SW480 (cell line): Measurements from ENCODE around the gene POU3F1.
A peak's percentile ranks its signal among the peaks of the same experiment; 100 is the strongest.

Source experiments
- DNase-seq: peaks from one replicate; pipeline ENCODE4 v3.0.0-alpha.2; 2016; ENCODE audit warnings: low spot score

POU3F1 gene

GRCh38 chr1:38004284-38005108, 42.1 kb downstream of the POU3F1 start:
- DNase-seq: no peak

GRCh38 chr1:38003261-38004250, 43.0 kb downstream of the POU3F1 start:
- DNase-seq: no peak

DNA sequence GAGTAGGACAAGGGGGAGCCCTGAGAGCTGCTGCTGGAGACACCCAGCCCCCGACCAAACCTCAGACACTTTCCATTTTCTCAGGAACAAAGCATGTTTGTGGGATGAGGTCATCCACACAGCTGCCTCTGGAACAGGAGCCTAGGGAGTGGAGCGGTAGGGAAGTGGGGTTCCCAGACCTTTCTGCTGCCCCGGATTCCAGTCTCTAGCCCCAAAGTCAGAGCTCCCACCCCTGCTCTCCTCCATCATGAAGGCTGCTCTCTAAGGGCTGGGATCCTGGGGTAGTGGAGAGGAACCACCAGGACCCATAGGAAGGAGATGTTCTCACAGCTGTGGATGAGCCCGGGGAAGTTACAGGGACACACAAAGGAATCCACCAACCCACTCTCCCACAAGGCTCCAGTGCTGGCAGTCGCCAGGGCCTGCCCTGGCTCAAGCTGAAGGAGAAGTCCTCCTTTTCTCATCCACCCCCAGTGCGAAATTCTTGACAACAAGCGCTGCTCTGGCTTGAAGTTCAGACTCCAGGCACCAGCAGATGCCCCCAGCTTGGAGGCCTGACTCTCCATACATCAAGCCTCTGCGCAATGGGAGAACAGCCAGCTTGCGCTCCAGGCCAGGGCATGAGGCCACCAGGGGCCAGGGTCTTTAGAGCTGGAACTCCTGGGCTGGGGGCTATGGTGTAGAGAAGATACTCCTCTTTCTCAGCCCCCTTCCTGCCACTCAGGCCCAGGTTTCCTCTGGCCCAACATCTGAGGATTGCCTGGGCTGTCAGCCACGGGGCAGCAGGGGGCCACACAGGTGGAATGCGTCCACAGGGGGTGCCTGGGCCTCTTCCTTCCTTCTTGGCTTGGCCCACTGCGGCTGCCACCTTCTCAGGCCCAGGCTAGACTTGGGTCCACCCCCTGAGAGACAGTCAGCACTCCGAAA, 45.8 kb downstream of the POU3F1 start:
- no peak for DNase-seq

GRCh38 chr1:38000233-38000528, 46.4 kb downstream of the POU3F1 start:
- no peak for DNase-seq

GRCh38 chr1:37999430-38000232, 47.0 kb downstream of the POU3F1 start:
- no peak for DNase-seq

DNA sequence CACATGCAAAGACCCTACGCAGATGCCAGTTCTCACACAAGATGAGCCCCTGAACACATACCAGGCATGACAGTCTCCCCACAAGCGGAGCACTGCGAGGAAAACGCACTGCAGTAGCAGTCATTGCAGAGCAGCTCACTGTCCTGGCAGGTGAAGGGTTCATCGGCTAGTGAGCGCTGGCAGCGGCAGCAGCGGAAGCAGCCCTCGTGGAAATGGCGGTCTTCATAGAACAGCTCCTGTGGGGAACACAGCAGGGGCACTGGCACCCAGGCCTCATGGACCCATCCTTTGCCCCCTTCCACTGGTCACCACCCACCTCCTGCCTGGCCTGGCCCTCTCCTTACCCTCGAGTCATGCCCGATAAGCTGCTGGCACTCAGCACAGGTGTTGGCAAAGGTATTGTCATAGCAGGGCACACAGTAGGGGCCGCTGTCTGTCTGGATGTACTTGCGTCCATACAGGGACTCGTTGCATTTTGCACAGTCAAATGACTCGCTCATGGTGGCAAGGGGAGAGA, 47.6 kb downstream of the POU3F1 start:
- no peak for DNase-seq

- no peak for DNase-seq
Measured at GRCh38 chr1:37998089-37998808, 48.3 kb downstream of the POU3F1 start.

DNA sequence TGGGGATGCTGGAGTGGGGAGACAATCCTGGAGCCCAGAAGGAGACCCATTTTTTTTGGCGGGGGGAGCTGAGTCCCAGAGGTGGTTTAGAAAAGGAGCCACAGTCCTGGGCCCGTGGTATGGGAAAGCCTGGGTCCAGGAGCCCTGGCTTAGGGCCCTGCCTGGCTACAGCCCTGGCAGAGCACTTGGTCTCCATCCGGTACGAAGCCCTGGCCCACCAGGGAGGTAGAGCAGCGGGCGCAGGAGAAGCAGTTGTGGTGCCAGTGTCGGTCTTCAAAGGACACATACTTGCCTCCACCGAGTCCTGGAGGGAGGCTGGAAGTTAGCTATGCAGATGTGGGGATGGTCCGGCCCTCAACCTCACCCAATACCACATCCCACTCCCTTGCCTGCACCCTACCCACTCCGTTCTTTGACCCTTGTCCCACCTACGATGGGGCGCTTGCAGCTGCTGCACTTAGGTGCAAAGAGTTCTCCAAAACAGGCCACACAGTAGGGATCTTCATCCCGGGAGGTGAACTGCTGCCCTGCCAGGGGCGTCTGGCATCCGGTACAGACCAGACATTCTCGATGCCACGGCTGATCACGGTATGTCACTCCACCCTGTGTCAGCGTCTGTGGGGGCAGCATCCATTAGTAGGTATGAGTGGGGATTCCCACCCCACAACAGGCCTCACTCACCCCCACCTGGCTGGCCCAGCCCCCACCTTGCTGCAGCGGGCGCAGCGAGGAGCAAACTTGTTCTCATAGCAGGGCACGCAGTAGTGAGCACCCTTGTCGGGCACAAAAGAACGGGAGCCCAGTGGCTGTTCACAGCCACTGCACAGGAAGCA, 49.1 kb downstream of the POU3F1 start:
- no peak for DNase-seq

- DNase-seq: peak; percentile 56
Measured at GRCh38 chr1:37995751-37996345, 50.7 kb downstream of the POU3F1 start.

- DNase-seq: no peak
Measured at GRCh38 chr1:37994886-37995566, 51.6 kb downstream of the POU3F1 start.
